Measurements from ENCODE around the gene ZNF844. TPM values are rescaled to one million over a fixed set of nuclear protein-coding genes. Genes with fewer than 3 reads are reported as not detected.

The ZNF844 gene
- total RNA-seq, 1 donor from 2014 or later, result 11.7 TPM

DNA sequence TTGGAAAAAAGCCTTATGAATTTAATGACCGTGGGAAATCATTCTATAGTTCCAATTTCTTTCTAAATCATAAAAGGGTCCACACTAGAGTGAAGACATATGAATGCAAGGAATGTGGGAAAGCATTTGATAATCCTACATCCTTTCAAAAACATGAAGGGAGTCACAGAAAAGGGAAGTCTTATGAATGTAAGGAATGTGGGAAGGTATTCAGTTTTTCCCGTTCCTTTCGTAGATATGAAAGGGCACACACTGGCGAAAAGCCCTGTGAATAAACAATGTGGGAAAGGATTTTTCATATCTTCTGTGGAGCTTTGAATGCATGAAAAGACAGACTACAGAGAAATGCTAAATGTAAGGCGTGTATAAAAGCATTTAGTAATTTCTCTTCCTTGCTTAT lies 48.6 kb downstream of the ZNF844 start:
- intact Hi-C loops (cut with DNase I), result no loop called here
- no peak for ATAC-seq
- TF ChIP-seq, protein P1, sequence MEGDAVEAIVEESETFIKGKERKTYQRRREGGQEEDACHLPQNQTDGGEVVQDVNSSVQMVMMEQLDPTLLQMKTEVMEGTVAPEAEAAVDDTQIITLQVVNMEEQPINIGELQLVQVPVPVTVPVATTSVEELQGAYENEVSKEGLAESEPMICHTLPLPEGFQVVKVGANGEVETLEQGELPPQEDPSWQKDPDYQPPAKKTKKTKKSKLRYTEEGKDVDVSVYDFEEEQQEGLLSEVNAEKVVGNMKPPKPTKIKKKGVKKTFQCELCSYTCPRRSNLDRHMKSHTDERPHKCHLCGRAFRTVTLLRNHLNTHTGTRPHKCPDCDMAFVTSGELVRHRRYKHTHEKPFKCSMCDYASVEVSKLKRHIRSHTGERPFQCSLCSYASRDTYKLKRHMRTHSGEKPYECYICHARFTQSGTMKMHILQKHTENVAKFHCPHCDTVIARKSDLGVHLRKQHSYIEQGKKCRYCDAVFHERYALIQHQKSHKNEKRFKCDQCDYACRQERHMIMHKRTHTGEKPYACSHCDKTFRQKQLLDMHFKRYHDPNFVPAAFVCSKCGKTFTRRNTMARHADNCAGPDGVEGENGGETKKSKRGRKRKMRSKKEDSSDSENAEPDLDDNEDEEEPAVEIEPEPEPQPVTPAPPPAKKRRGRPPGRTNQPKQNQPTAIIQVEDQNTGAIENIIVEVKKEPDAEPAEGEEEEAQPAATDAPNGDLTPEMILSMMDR (IDR thresholded peaks at IDR 0.05), result no peak
- no peak for DNase-seq
- Histone ChIP-seq H3K4me3 (no peak overlapping the region), H3K9me3 (peaks cover 21% of the 10 kb centered on the region), H3K36me3 (peaks cover 12% of the 10 kb centered on the region), H3K4me1 (no peaks in the 10 kb centered on the region), H3K27me3 (ENCODE audit: low read depth) (no peaks in the 10 kb centered on the region), H3K27ac (no peak overlapping the region)

- TF ChIP-seq, protein P1 (IDR thresholded peaks at IDR 0.05), result no peak
- Histone ChIP-seq H3K4me1 (no peaks in the 10 kb centered on the region), H3K4me3 (no peak overlapping the region), H3K27me3 (ENCODE audit: low read depth) (no peaks in the 10 kb centered on the region), H3K27ac (no peak overlapping the region), H3K9me3 (peaks cover 4% of the 10 kb centered on the region), H3K36me3 (no peaks in the 10 kb centered on the region)
- DNase-seq (no peak), ATAC-seq (no peak)
- intact Hi-C loops (cut with DNase I), result no loop called here
Measured at GRCh38 chr19:12117201-12117970, 52.9 kb downstream of the ZNF844 start.

DNA sequence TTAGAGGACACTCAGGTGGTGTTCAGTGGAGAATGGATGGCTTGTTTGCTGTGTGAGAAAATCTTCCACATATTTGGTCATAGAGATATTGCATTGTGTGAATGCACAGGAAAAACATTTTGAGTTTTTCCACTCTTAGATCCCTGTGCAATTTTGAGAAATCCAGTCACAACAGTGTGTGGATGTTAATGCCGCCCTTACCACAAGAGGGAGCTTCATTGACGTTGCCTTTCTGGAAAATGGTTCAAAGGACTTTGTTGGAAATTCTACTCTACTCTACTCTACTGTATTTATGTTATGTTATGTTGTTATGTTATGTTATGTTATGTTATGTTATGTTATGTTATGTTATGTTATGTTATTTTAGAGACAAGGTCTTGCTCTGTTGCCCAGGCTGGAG lies 62.2 kb downstream of the ZNF844 start:
- H3K36me3 ChIP-seq, result no peaks in the 10 kb centered on the region
- H3K4me1 ChIP-seq, result no peaks in the 10 kb centered on the region
- H3K4me3 ChIP-seq, result no peak overlapping the region
- peaks cover 13% of the 10 kb centered on the region for H3K9me3 ChIP-seq
- DNase-seq (no peak), ATAC-seq (no peak)
- TF ChIP-seq, protein P1 (IDR thresholded peaks at IDR 0.05), result peak; percentile 56
- H3K27ac ChIP-seq, result no peak overlapping the region
- H3K27me3 ChIP-seq (ENCODE audit: low read depth), result no peaks in the 10 kb centered on the region
- intact Hi-C loops (cut with DNase I), result no loop called here

Other genes with a start within 250 kb of the ZNF844 start
- 11.2 TPM for gene ZNF439, start 216.0 kb upstream of the ZNF844 start, total RNA-seq
- gene ZNF69, start 176.9 kb upstream of the ZNF844 start, total RNA-seq, result 12.2 TPM
- 13.4 TPM for gene ZNF700, start 139.6 kb upstream of the ZNF844 start, total RNA-seq
- gene ZNF763, start 99.7 kb upstream of the ZNF844 start, total RNA-seq, result 5.2 TPM
- 5.1 TPM for gene ZNF433, start 29.1 kb upstream of the ZNF844 start, total RNA-seq
- gene ZNF878, start 11.8 kb upstream of the ZNF844 start, total RNA-seq, result 0.35 TPM
- gene ZNF20, start 75.6 kb downstream of the ZNF844 start, total RNA-seq, result 6.6 TPM
- gene ZNF625, start 92.0 kb downstream of the ZNF844 start, total RNA-seq, result 8.4 TPM
- gene ZNF136, start 98.4 kb downstream of the ZNF844 start, total RNA-seq, result 14.9 TPM
- gene ZNF44, start 230.2 kb downstream of the ZNF844 start, total RNA-seq, result 12.8 TPM

Measured in lower lobe of right lung (tissue), 2 donors.